Thoracic aorta (tissue), 2 donors: ENCODE measurements around the gene TM4SF4. TPM values are rescaled to one million over a fixed set of nuclear protein-coding genes. Genes with fewer than 3 reads are reported as not detected.
A peak's percentile ranks its signal among the peaks of the same experiment; 100 is the strongest.

Source experiments
- ATAC-seq: fragments of 150-250 bp; one replicate; pipeline ENCODE4 v1.8.0; 2017; ENCODE audit warnings: low read depth; ENCODE audit not compliant: insufficient number of reproducible peaks, low FRiP score
- DNase-seq: peaks from one replicate; pipeline ENCODE4 v3.0.0-alpha.2; 2020; ENCODE audit warnings: low spot score
- H3K27ac ChIP-seq, 2 donors: fragments of 200-600 bp; sonication (generic); 1 replicate in 1 of 2; 2 replicates in 1 of 2; pipeline ENCODE4 v1.5.1; 2016; ENCODE audit warnings: mild to moderate bottlenecking in 2 of 2, moderate library complexity in 2 of 2
- H3K27me3 ChIP-seq: fragments of 200-600 bp; sonication (generic); replicated peaks from 2 replicates; pipeline ENCODE4 v1.6.0; 2016; ENCODE audit warnings: mild to moderate bottlenecking; ENCODE audit not compliant: insufficient read depth
- H3K36me3 ChIP-seq: fragments of 200-600 bp; sonication (generic); one replicate; pipeline ENCODE4 v1.5.1; 2016
- H3K4me1 ChIP-seq, 2 donors: fragments of 200-600 bp; sonication (generic); 1 replicate in 1 of 2; 2 replicates in 1 of 2; pipeline versions ENCODE4 v1.5.1 to v1.6.0; 2016; ENCODE audit warnings: low read depth in 2 of 2, mild to moderate bottlenecking in 1 of 2; ENCODE audit not compliant: control insufficient read depth in 1 of 2
- H3K4me3 ChIP-seq: fragments of 200-600 bp; sonication (generic); 2 replicates; pipeline ENCODE4 v1.5.1; 2016; ENCODE audit warnings: mild to moderate bottlenecking
- H3K9me3 ChIP-seq: fragments of 200-600 bp; sonication (generic); 2 replicates; pipeline ENCODE4 v1.5.1; 2016
- total RNA-seq, 2 donors: library from RNA; depleted of rRNA; stranded (reverse); fragments of >200 nt; gene quantifications; one replicate each; pipeline versions ENCODE4 v1.1.0 to v1.2.3, GENCODE V29; 2016
- TF ChIP-seq, protein P1 (sequence below): fragments of 200-600 bp; sonication (generic); IDR thresholded peaks from one replicate; pipeline ENCODE4 v1.5.1; 2019; ENCODE audit warnings: antibody characterized with exemption

The TM4SF4 gene
- total RNA-seq, 2 donors from 2014 or later, result not detected

DNA sequence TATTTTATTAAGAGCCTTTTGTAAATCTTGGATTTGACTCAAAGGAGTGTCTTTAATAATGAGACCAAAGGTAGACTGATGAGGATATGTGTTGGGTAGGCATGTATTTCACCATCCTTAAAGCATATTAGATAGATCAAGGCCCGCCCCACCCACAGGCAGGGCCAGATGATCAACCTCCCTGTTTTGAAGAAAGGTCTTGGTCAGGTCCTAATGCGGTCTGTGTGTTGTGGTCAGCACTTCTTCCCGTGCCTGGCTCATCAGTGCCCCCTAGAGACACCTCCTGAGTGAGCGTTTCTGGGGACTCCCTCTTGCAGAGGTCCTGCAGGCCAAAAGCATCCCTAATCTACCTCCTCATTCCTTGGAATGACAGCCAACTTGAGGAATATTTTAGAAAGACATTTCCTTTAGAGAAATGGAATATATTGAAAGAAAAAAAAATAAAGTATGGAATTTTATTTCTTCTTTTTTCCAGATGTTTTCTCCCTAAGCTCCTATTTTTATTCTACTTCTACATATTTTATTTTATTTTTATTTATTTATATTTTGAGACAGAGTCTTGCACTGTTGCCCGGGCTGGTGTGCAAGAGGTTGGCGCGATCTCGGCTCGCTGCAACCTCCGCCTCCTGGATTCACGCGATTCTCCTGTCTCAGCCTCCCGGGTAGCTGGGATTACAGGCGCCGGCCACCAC lies 6.0 kb downstream of the TM4SF4 start:
- Histone ChIP-seq H3K27ac (peak overlapping the region; percentile 55 to 70), H3K9me3 (no peaks in the 10 kb centered on the region), H3K27me3 (no peaks in the 10 kb centered on the region), H3K36me3 (no peaks in the 10 kb centered on the region), H3K4me1 (peaks cover 6 to 21% of the 10 kb centered on the region in 2 donors), H3K4me3 (no peak overlapping the region)
- TF ChIP-seq, protein P1, sequence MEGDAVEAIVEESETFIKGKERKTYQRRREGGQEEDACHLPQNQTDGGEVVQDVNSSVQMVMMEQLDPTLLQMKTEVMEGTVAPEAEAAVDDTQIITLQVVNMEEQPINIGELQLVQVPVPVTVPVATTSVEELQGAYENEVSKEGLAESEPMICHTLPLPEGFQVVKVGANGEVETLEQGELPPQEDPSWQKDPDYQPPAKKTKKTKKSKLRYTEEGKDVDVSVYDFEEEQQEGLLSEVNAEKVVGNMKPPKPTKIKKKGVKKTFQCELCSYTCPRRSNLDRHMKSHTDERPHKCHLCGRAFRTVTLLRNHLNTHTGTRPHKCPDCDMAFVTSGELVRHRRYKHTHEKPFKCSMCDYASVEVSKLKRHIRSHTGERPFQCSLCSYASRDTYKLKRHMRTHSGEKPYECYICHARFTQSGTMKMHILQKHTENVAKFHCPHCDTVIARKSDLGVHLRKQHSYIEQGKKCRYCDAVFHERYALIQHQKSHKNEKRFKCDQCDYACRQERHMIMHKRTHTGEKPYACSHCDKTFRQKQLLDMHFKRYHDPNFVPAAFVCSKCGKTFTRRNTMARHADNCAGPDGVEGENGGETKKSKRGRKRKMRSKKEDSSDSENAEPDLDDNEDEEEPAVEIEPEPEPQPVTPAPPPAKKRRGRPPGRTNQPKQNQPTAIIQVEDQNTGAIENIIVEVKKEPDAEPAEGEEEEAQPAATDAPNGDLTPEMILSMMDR, result peak; percentile 76
- DNase-seq, result peak; percentile 62
- ATAC-seq, result peak; percentile 87

DNA sequence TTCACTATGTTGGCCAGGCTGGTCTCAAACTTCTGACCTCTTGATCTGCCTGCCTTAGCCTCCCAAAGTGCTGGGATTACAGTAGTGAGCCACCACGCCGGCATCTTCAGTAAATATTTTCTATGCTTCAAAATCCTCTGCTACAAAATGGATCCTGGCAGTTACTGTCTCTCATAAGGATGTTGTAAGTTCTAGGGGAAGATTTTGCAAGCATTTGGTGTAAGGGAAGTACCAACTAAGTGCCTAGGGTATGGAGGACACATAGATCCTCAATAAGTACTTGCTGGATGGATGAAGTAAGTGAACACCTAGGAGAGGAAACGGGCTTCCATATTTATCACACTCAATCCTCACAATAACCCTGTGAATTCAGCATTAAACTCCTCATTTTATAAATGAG lies 6.6 kb downstream of the TM4SF4 start:
- H3K9me3 ChIP-seq, result no peaks in the 10 kb centered on the region
- peaks cover 6 to 24% of the 10 kb centered on the region in 2 donors for H3K4me1 ChIP-seq
- DNase-seq (no peak), ATAC-seq (no peak)
- TF ChIP-seq, protein P1, result no peak
- H3K27ac ChIP-seq, result no peak overlapping the region
- no peaks in the 10 kb centered on the region for H3K27me3 ChIP-seq
- H3K4me3 ChIP-seq, result no peak overlapping the region
- H3K36me3 ChIP-seq, result no peaks in the 10 kb centered on the region

DNA sequence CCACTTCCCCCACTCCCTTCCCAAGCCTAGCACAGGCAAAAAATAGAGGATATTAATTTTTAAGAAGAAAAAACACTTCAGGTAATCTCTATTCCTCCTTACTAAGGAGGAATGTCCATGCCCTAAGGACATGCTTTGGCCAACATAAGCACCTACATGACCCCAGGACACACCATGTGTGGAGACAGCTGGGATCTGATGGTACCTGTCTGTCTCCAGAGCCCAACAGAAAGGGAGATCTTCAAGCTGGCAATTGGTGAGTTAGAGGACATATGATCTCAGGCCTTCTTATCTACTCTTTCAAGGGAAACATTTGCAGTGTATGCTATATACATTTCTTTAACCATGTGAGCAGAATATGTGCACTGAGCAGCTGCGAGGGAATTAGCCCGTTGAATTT lies 7.0 kb downstream of the TM4SF4 start:
- Histone ChIP-seq H3K9me3 (no peaks in the 10 kb centered on the region), H3K36me3 (no peaks in the 10 kb centered on the region), H3K4me3 (no peak overlapping the region), H3K4me1 (peaks cover 6 to 24% of the 10 kb centered on the region in 2 donors), H3K27ac (no peak overlapping the region), H3K27me3 (no peaks in the 10 kb centered on the region)
- ATAC-seq, result no peak
- TF ChIP-seq, protein P1, result no peak
- no peak for DNase-seq

DNA sequence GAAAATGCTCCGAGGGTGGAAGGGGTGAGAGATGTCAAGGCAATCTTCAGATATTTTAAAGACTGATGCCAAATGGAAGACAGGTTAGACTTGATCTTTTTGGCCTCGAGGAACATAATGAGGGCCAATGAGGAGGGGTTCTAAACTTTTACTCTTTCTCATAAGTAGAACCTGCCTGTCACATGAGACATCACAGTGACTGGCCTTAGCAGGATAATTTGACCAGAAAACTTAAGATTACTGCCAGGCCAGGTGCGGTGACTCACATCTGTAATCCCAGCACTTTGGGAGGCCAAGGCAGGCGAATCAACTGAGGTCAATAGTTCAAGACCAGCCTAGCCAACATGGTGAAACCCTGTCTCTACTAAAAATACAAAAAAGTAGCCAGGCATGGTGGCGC lies 12.2 kb downstream of the TM4SF4 start:
- Histone ChIP-seq H3K36me3 (no peaks in the 10 kb centered on the region), H3K27me3 (no peaks in the 10 kb centered on the region), H3K9me3 (no peaks in the 10 kb centered on the region), H3K4me1 (peaks cover 5 to 27% of the 10 kb centered on the region in 2 donors), H3K4me3 (no peak overlapping the region), H3K27ac (no peak overlapping the region)
- ATAC-seq (no peak), DNase-seq (no peak)
- TF ChIP-seq, protein P1, result no peak

DNA sequence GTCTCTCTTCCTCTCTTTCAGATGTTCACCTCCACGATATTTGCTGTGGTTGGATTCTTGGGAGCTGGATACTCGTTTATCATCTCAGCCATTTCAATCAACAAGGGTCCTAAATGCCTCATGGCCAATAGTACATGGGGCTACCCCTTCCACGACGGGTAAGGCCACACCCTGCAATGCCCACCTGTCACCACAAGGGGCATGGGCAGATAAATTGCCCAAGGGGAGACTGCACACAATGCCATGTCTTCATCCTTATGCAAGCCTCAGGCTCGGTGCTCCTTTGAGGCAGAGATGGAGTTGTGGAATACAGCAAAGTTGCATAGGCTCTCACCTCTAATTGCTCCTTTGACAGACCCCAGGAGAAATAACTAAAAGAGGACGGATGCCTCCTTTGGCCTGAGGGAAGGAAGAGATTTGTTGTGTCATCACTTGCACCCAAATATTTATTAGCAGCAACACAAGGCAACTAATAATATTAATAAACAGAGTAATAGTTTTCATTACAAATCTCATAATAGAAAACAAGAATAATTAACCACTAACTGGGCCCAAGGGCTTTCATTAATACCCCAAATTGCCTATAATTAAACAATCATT lies 13.2 kb downstream of the TM4SF4 start:
- no peaks in the 10 kb centered on the region for H3K27me3 ChIP-seq
- TF ChIP-seq, protein P1, result peak; percentile 27
- peaks cover 5 to 27% of the 10 kb centered on the region in 2 donors for H3K4me1 ChIP-seq
- no peaks in the 10 kb centered on the region for H3K36me3 ChIP-seq
- DNase-seq (no peak), ATAC-seq (no peak)
- no peaks in the 10 kb centered on the region for H3K9me3 ChIP-seq
- H3K4me3 ChIP-seq, result no peak overlapping the region
- H3K27ac ChIP-seq, result no peak overlapping the region
